ENCODE measurements around the gene TLR10.
"Not testable (repeated sequence)": the region's sequence is repeated elsewhere in the genome, so short reads cannot be mapped to it uniquely, and the experiment has no call there.

The TLR10 gene

GRCh38 chr4:38800366-38800765 lies 17.6 kb upstream of the TLR10 start:
- no peak for DNase-seq

GRCh38 chr4:38795087-38795486 lies 12.3 kb upstream of the TLR10 start:
- no peak for DNase-seq

- DNase-seq = no peak
Measured at GRCh38 chr4:38794051-38794450, 11.3 kb upstream of the TLR10 start.

GRCh38 chr4:38791010-38791409 lies 8.2 kb upstream of the TLR10 start:
- no peak for DNase-seq

GRCh38 chr4:38788317-38788716 lies 5.5 kb upstream of the TLR10 start:
- no peak for DNase-seq

- DNase-seq = no peak
Measured at GRCh38 chr4:38787693-38788092, 4.9 kb upstream of the TLR10 start.

- no peak for DNase-seq
Measured at GRCh38 chr4:38785901-38786402, 3.2 kb upstream of the TLR10 start.

GRCh38 chr4:38785041-38785790 lies 2.4 kb upstream of the TLR10 start:
- DNase-seq = no peak

- no peak for DNase-seq
Measured at GRCh38 chr4:38784141-38784540, 1.4 kb upstream of the TLR10 start.

- DNase-seq = no peak
Measured at GRCh38 chr4:38783109-38783460, 295 bp upstream of the TLR10 start.

- DNase-seq = no peak
Measured at GRCh38 chr4:38781854-38782261, 932 bp downstream of the TLR10 start.

- DNase-seq = no peak
Measured at GRCh38 chr4:38780833-38781484, 1.8 kb downstream of the TLR10 start.

- no peak for DNase-seq
Measured at GRCh38 chr4:38779790-38780189, 3.0 kb downstream of the TLR10 start.

- DNase-seq = not testable (repeated sequence)
Measured at GRCh38 chr4:38777925-38778324, 4.9 kb downstream of the TLR10 start.

- DNase-seq = no peak
Measured at GRCh38 chr4:38775326-38775725, 7.5 kb downstream of the TLR10 start.

- no peak for DNase-seq
Measured at GRCh38 chr4:38774181-38774955, 8.4 kb downstream of the TLR10 start.

- DNase-seq = not testable (repeated sequence)
Measured at GRCh38 chr4:38770281-38770680, 12.5 kb downstream of the TLR10 start.

- DNase-seq = no peak
Measured at GRCh38 chr4:38769857-38770256, 12.9 kb downstream of the TLR10 start.

- no peak for DNase-seq
Measured at GRCh38 chr4:38769441-38769840, 13.3 kb downstream of the TLR10 start.

GRCh38 chr4:38768968-38769394 lies 13.8 kb downstream of the TLR10 start:
- no peak for DNase-seq

GRCh38 chr4:38766940-38767339 lies 15.8 kb downstream of the TLR10 start:
- not testable (repeated sequence) for DNase-seq

- DNase-seq = no peak
Measured at GRCh38 chr4:38765382-38765781, 17.4 kb downstream of the TLR10 start.

GRCh38 chr4:38764277-38764676 lies 18.5 kb downstream of the TLR10 start:
- no peak for DNase-seq

- no peak for DNase-seq
Measured at GRCh38 chr4:38762560-38762959, 20.2 kb downstream of the TLR10 start.
